ENCODE measurements around the gene EXD3. TPM values are rescaled to one million over a fixed set of nuclear protein-coding genes. Genes with fewer than 3 reads are reported as not detected.

EXD3 gene
- total and polyA plus RNA-seq, 2 donors from 2014 or later, result 18.9 to 44.5 TPM

- Histone ChIP-seq H3K4me3 (ENCODE audit: low read length in 3 of 3) (no peak overlapping the region), H3K27me3 (ENCODE audit: control insufficient read depth, insufficient read depth, low read length) (no peaks in the 10 kb centered on the region), H3K36me3 (ENCODE audit: control insufficient read depth in 2 of 3, insufficient read depth in 3 of 3, low read length in 3 of 3) (no peaks in the 10 kb centered on the region), H3K9ac (ENCODE audit: low read length in 3 of 3) (no peak overlapping the region), H3K4me1 (ENCODE audit: control insufficient read depth in 2 of 3, insufficient read depth in 2 of 3, low read depth in 1 of 3, low read length in 3 of 3) (peaks cover 0 to 5% (median 0%) of the 10 kb centered on the region in 3 donors), H3K9me3 (ENCODE audit: control insufficient read depth in 2 of 3, insufficient read depth in 1 of 3, low read length in 3 of 3) (no peaks in the 10 kb centered on the region), H3K27ac (ENCODE audit: low read depth in 2 of 2, low read length in 2 of 2) (no peak overlapping the region)
- TF ChIP-seq, protein P1, sequence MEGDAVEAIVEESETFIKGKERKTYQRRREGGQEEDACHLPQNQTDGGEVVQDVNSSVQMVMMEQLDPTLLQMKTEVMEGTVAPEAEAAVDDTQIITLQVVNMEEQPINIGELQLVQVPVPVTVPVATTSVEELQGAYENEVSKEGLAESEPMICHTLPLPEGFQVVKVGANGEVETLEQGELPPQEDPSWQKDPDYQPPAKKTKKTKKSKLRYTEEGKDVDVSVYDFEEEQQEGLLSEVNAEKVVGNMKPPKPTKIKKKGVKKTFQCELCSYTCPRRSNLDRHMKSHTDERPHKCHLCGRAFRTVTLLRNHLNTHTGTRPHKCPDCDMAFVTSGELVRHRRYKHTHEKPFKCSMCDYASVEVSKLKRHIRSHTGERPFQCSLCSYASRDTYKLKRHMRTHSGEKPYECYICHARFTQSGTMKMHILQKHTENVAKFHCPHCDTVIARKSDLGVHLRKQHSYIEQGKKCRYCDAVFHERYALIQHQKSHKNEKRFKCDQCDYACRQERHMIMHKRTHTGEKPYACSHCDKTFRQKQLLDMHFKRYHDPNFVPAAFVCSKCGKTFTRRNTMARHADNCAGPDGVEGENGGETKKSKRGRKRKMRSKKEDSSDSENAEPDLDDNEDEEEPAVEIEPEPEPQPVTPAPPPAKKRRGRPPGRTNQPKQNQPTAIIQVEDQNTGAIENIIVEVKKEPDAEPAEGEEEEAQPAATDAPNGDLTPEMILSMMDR (IDR thresholded peaks at IDR 0.05; ENCODE audit: borderline replicate concordance, extremely low read depth, insufficient read depth), result no peak
- intact Hi-C loops (cut with DNase I), result no loop called here
- DNase-seq, result peak in 2 of 5 donors; percentile 55 to 73
- no peak for FAIRE-seq
These were observed 103.0 kb downstream of the EXD3 start for GRCh38 chr9:137319739-137320551.

DNA sequence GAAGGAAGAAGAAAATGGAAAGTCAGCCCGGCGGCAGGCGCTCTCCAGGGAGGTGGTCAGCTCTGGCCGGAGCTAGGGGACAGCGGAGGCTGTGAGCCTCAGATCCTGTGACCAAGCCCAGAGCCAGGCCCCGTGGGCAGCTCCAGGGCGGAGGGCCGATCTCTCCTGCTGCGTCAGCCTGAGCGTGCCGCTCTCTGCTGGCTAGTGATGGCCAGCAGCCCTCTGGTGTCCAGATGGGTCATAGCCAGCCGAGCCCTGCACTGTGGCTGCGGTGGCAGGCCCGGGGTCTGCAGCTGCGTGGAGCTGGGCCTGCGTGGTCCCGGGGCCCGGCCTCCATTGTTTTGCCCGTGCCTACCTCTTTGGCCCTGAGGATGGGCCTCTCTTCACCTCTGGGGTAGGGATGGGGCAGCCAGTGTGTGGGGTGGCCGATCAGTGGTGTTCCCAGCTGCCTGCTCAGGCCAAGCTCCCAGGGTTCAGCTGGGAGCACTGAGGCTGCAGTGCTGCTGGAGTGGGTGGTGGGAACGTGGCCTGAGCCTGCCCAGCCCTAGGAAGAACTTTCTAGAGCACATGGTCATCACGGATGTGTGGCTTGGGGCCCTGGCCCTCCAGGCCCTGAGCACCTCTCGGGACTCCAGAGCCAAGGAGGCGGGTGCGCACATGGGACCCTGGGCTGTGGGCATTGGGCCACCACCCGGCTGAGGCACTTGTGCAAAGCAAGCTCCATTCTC is 103.8 kb downstream of the EXD3 start:
- no peak overlapping the region for H3K4me3 ChIP-seq (ENCODE audit: low read length in 3 of 3)
- DNase-seq (peak in 2 of 5 donors; percentile 41 to 84), FAIRE-seq (no peak)
- no peak overlapping the region for H3K27ac ChIP-seq (ENCODE audit: low read depth in 2 of 2, low read length in 2 of 2)
- no peaks in the 10 kb centered on the region for H3K36me3 ChIP-seq (ENCODE audit: control insufficient read depth in 2 of 3, insufficient read depth in 3 of 3, low read length in 3 of 3)
- H3K9me3 ChIP-seq (ENCODE audit: control insufficient read depth in 2 of 3, insufficient read depth in 1 of 3, low read length in 3 of 3), result no peaks in the 10 kb centered on the region
- intact Hi-C loops (cut with DNase I), result no loop called here
- H3K4me1 ChIP-seq (ENCODE audit: control insufficient read depth in 2 of 3, insufficient read depth in 2 of 3, low read depth in 1 of 3, low read length in 3 of 3), result peaks cover 0 to 7% (median 0%) of the 10 kb centered on the region in 3 donors
- H3K27me3 ChIP-seq (ENCODE audit: control insufficient read depth, insufficient read depth, low read length), result no peaks in the 10 kb centered on the region
- no peak overlapping the region for H3K9ac ChIP-seq (ENCODE audit: low read length in 3 of 3)
- TF ChIP-seq, protein P1 (IDR thresholded peaks at IDR 0.05; ENCODE audit: borderline replicate concordance, extremely low read depth, insufficient read depth), result no peak

DNA sequence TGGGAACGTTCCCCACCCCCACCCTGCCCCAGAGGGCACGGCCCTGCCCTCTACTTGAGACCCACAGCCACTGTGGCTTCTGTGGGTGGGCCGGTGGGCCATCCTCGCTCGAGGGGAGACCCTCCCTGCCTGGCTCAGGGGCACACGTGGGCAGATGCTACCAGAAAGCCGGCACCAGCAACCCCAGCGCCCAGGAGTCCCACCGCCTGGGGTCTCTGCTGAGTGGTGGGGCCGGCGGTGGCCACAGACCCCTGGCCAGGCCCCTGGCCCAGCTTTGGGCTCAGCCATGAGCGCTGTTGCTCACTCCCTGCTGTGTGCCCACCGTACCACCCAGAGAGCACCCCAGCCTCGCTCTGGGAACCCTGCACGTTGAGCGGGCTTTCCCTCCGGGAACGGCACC is 104.4 kb downstream of the EXD3 start:
- Histone ChIP-seq H3K9me3 (ENCODE audit: control insufficient read depth in 2 of 3, insufficient read depth in 1 of 3, low read length in 3 of 3) (no peaks in the 10 kb centered on the region), H3K9ac (ENCODE audit: low read length in 3 of 3) (no peak overlapping the region), H3K36me3 (ENCODE audit: control insufficient read depth in 2 of 3, insufficient read depth in 3 of 3, low read length in 3 of 3) (no peaks in the 10 kb centered on the region), H3K4me3 (ENCODE audit: low read length in 3 of 3) (no peak overlapping the region), H3K4me1 (ENCODE audit: control insufficient read depth in 2 of 3, insufficient read depth in 2 of 3, low read depth in 1 of 3, low read length in 3 of 3) (peaks cover 0 to 7% (median 0%) of the 10 kb centered on the region in 3 donors), H3K27ac (ENCODE audit: low read depth in 2 of 2, low read length in 2 of 2) (no peak overlapping the region), H3K27me3 (ENCODE audit: control insufficient read depth, insufficient read depth, low read length) (no peaks in the 10 kb centered on the region)
- TF ChIP-seq, protein P1 (IDR thresholded peaks at IDR 0.05; ENCODE audit: borderline replicate concordance, extremely low read depth, insufficient read depth), result no peak
- FAIRE-seq (no peak), DNase-seq (peak in 1 of 5 donors; percentile 41)
- intact Hi-C loops (cut with DNase I), result no loop called here
